HepG2 (cell line): ENCODE results near the gene TCAIM. TPM values are rescaled to one million over a fixed set of nuclear protein-coding genes. Genes with fewer than 3 reads are reported as not detected.

ENCODE experiments used
- PAWR ChIP-seq: sonication (generic); formaldehyde crosslinking; IDR thresholded peaks from 2 replicates; pipeline ENCODE4 v1.4.0; 2020; ENCODE audit warnings: missing genetic modification reagents, mild to moderate bottlenecking, borderline replicate concordance
- ZNF674 ChIP-seq: sonication (generic); formaldehyde crosslinking; IDR thresholded peaks from 2 replicates; pipeline ENCODE4 v1.5.0; 2020; ENCODE audit warnings: low read depth, mild to moderate bottlenecking, missing genetic modification reagents
- ZNF678 ChIP-seq: sonication (generic); formaldehyde crosslinking; IDR thresholded peaks from 2 replicates; pipeline ENCODE4 v1.4.0; 2020; ENCODE audit warnings: mild to moderate bottlenecking, missing genetic modification reagents
- ZNF709 ChIP-seq: sonication (generic); formaldehyde crosslinking; IDR thresholded peaks from 2 replicates; pipeline ENCODE4 v1.5.0; 2020; ENCODE audit warnings: mild to moderate bottlenecking, missing genetic modification reagents
- polyA plus RNA-seq, 8 experiments: library from polyadenylated mRNA; depleted of rRNA in 3 of 8; stranded (reverse) in 7 of 8; unstranded in 1 of 8; fragments of >200 nt; fragmentation: Illumina TruSeq in 4 of 8; extraction: Trizol in 4 of 8; gene quantifications; 2 replicates each; pipeline versions ENCODE4 v1.2.1 to v1.2.3, GENCODE V29; 2011 to 2016; ENCODE audit warnings: low read depth in 4 of 8, missing spikeins in 1 of 8, mixed read lengths in 1 of 8; ENCODE audit not compliant: insufficient read depth in 1 of 8
- total RNA-seq, 5 experiments: library from RNA; depleted of rRNA; stranded (reverse); fragments of >200 nt; fragmentation: Illumina TruSeq; extraction: Trizol; gene quantifications; 2 replicates each; pipeline ENCODE4 v1.2.3, GENCODE V29; 2016; ENCODE audit warnings: low read depth in 1 of 5
- TF ChIP-seq, protein P1 (sequence below), 2 experiments: sonication (generic) in 1 of 2; formaldehyde crosslinking in 1 of 2; IDR thresholded peaks; 2 replicates each; pipeline versions ENCODE4 v1.4.0 to v1.6.1; 2016 to 2020; ENCODE audit warnings: borderline replicate concordance in 1 of 2, low read depth in 1 of 2, mild to moderate bottlenecking in 1 of 2, missing genetic modification reagents in 1 of 2
- TF ChIP-seq, protein P2 (sequence below): sonication (generic); formaldehyde crosslinking; IDR thresholded peaks from 2 replicates; pipeline ENCODE4 v1.5.0; 2020; ENCODE audit warnings: missing genetic modification reagents
- TF ChIP-seq, protein P3 (sequence below): sonication (generic); formaldehyde crosslinking; conservative IDR thresholded peaks from 2 replicates; pipeline ENCODE4 v1.4.0; 2020; ENCODE audit warnings: missing genetic modification reagents
- TF ChIP-seq, protein P4 (sequence below): IDR thresholded peaks from 2 replicates; pipeline ENCODE4 v1.6.1; 2012; ENCODE audit warnings: inconsistent platforms
- TF ChIP-seq, protein P5 (sequence below): sonication (generic); formaldehyde crosslinking; IDR thresholded peaks from 2 replicates; pipeline ENCODE4 v1.8.0; 2022; ENCODE audit warnings: missing genetic modification reagents, mild to moderate bottlenecking, moderate library complexity, borderline replicate concordance
- TF ChIP-seq, protein P6 (sequence below): sonication (generic); formaldehyde crosslinking; IDR thresholded peaks from 2 replicates; pipeline ENCODE4 v1.8.0; 2022; ENCODE audit warnings: mild to moderate bottlenecking, missing genetic modification reagents, moderate library complexity

Gene TCAIM
- total and polyA plus RNA-seq, 2 of the 13 experiments (the other 11 are each of a cell fraction or from before 2014, with no cell fraction given): 16.9 to 22.6 TPM

- TF ChIP-seq ZNF674 (CRISPR knock-in tag) (peak; percentile 95), ZNF678 (CRISPR knock-in tag) (peak; percentile 90), PAWR (CRISPR knock-in tag) (0 out of 2 replicates have a peak, but pooled peaks have one; percentile 60), ZNF709 (peak; percentile 98)
- TF ChIP-seq, protein P1, sequence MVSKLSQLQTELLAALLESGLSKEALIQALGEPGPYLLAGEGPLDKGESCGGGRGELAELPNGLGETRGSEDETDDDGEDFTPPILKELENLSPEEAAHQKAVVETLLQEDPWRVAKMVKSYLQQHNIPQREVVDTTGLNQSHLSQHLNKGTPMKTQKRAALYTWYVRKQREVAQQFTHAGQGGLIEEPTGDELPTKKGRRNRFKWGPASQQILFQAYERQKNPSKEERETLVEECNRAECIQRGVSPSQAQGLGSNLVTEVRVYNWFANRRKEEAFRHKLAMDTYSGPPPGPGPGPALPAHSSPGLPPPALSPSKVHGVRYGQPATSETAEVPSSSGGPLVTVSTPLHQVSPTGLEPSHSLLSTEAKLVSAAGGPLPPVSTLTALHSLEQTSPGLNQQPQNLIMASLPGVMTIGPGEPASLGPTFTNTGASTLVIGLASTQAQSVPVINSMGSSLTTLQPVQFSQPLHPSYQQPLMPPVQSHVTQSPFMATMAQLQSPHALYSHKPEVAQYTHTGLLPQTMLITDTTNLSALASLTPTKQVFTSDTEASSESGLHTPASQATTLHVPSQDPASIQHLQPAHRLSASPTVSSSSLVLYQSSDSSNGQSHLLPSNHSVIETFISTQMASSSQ (IDR thresholded peaks at IDR 0.05; ENCODE audit: low read depth): no peak
- TF ChIP-seq, protein P1 (CRISPR knock-in tag; IDR thresholded peaks at IDR 0.05; ENCODE audit: borderline replicate concordance): peak; percentile 72; the same call in 1 of the 2 replicates
- TF ChIP-seq, protein P2, sequence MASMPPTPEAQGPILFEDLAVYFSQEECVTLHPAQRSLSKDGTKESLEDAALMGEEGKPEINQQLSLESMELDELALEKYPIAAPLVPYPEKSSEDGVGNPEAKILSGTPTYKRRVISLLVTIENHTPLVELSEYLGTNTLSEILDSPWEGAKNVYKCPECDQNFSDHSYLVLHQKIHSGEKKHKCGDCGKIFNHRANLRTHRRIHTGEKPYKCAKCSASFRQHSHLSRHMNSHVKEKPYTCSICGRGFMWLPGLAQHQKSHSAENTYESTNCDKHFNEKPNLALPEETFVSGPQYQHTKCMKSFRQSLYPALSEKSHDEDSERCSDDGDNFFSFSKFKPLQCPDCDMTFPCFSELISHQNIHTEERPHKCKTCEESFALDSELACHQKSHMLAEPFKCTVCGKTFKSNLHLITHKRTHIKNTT (CRISPR knock-in tag): no peak
- TF ChIP-seq, protein P3, sequence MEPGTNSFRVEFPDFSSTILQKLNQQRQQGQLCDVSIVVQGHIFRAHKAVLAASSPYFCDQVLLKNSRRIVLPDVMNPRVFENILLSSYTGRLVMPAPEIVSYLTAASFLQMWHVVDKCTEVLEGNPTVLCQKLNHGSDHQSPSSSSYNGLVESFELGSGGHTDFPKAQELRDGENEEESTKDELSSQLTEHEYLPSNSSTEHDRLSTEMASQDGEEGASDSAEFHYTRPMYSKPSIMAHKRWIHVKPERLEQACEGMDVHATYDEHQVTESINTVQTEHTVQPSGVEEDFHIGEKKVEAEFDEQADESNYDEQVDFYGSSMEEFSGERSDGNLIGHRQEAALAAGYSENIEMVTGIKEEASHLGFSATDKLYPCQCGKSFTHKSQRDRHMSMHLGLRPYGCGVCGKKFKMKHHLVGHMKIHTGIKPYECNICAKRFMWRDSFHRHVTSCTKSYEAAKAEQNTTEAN (CRISPR knock-in tag): peak; percentile 97
- TF ChIP-seq, protein P4, sequence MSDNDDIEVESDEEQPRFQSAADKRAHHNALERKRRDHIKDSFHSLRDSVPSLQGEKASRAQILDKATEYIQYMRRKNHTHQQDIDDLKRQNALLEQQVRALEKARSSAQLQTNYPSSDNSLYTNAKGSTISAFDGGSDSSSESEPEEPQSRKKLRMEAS: peak; percentile 97
- TF ChIP-seq, protein P5, sequence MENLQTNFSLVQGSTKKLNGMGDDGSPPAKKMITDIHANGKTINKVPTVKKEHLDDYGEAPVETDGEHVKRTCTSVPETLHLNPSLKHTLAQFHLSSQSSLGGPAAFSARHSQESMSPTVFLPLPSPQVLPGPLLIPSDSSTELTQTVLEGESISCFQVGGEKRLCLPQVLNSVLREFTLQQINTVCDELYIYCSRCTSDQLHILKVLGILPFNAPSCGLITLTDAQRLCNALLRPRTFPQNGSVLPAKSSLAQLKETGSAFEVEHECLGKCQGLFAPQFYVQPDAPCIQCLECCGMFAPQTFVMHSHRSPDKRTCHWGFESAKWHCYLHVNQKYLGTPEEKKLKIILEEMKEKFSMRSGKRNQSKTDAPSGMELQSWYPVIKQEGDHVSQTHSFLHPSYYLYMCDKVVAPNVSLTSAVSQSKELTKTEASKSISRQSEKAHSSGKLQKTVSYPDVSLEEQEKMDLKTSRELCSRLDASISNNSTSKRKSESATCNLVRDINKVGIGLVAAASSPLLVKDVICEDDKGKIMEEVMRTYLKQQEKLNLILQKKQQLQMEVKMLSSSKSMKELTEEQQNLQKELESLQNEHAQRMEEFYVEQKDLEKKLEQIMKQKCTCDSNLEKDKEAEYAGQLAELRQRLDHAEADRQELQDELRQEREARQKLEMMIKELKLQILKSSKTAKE (CRISPR knock-in tag): peak; percentile 74; the same call in 1 of the 2 replicates
- TF ChIP-seq, protein P6, sequence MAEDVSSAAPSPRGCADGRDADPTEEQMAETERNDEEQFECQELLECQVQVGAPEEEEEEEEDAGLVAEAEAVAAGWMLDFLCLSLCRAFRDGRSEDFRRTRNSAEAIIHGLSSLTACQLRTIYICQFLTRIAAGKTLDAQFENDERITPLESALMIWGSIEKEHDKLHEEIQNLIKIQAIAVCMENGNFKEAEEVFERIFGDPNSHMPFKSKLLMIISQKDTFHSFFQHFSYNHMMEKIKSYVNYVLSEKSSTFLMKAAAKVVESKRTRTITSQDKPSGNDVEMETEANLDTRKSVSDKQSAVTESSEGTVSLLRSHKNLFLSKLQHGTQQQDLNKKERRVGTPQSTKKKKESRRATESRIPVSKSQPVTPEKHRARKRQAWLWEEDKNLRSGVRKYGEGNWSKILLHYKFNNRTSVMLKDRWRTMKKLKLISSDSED (CRISPR knock-in tag): no peak
Observed at GRCh38 chr3:44338010-44338827, at the start of gene TCAIM (continued).
